HG03175 (cell line): ENCODE data around the gene RPL36AL.
"Not testable (repeated sequence)": the region's sequence is repeated elsewhere in the genome, so short reads cannot be mapped to it uniquely, and the experiment has no call there.

ENCODE experiments used
- ATAC-seq: cut with Tn5 transposase; IDR thresholded peaks from one replicate; pipeline ENCODE4 v1.9.1; 2021; ENCODE audit warnings: mild to moderate bottlenecking, moderate library complexity; ENCODE audit not compliant: unreplicated experiment

Gene RPL36AL

DNA sequence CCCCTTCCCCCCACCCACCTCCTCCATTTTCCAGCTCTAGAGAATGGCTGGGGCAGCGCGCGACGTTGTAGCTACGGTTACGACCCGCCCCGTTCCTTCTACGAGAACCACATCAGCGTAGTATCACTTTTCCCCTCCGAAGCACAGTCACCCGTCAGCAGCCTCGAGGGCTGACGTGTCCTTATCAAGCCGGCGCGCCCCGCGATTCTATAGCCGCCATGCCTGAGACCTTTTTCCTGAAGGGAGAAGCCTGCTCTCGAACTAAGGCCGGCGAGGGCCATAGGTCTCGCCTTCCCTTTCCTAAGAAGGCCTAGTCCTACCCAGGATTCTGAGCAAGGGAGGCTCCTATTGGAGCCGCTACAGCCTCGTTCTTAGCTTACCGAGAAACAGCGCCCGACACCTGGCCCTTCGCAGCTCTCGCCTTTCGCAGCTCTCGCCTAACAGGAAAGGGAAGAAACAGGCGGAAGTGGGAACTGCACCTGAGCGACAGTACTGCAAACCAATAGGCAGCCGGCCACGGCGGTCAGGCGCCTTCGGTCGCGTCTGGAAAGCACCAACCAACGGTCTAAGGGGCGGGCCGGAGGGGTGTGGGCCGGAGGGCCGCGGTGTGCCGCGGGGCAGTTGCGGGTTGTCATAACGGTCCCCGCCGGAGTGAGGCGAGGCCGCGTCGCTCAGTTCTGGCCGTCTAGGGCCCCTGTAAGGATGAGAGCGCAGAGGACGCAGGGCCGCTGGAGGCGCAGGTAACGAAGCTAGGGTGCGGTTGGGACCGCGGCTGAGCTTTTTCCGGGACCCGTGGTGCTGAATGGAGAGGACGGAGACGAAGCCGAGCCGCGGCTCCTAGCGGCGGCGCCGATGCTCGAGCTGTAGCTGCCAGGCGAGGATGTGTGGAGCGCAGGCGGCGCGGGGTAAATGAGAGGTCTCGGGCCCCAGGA lies at the start of gene RPL36AL, which contains the start of gene MGAT2:
Gene RPL36AL, minus strand, starts transcription at position 445 of the 932 bp plus-strand sequence. CDS start 1,522 bp downstream, outside the sequence.
Gene MGAT2, plus strand, starts transcription at position 618 of the 932 bp plus-strand sequence. CDS start 470 bp downstream, outside the sequence.
- peak; percentile 96 for ATAC-seq

DNA sequence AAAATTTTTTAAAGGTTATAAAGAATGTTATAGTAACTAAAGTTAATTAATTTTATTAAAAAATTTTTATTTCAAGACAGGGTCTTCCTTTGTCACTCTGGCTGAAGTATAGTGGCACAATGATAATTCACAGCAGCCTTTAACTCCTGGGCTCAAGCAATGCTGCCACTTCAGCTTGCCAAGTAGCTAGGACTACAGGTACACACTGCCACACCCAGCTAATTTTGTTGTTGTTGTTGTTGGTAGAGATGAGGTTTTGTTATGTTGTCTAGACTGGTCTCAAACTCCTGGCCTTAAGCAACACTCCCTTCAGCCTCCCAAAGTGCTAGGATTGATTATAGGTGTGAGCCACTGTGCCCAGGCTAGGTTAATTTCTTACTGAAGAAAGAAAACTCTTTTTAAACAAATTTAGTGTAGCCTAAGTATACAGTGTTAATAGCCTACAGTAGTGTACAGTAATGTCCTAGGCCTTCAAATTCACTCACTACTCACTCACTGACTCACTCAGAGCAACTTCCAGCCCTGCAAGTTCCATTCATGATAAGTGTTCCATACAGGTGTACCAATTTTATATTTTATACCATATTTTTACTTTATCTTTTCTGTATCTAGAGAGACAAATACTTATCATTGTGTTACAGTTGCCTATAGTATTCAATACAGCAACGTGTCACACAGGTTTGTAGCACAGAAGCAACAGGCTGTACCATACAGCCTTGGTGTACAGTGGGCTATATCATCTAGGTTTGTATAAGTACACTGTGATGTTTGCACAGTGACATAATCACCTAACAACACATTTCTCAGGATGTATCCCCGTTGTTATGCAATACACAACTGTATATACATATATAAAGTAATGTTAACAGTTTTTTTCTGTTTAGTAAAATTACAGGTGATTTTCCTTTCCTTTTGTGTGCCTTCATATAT lies 39.4 kb upstream of the RPL36AL start:
- ATAC-seq = no peak

DNA sequence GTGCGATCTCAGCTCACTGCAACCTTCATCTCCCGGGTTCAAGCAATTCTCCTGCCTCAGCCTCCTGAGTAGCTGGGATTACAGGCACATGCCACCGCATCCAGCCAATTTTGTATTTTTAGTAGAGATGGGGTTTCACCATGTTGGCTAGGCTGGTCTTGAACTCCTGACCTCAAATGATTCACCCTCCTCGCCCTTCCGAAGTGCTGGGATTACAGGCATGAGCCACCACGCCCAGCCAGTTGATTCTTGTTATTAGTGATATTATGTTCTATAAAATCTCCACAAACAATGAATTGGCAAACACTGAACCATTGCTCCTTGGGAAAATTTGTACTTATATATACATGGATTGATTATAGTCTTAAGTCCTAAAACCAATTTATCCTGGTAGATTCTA lies 37.1 kb upstream of the RPL36AL start:
- not testable (repeated sequence) for ATAC-seq

DNA sequence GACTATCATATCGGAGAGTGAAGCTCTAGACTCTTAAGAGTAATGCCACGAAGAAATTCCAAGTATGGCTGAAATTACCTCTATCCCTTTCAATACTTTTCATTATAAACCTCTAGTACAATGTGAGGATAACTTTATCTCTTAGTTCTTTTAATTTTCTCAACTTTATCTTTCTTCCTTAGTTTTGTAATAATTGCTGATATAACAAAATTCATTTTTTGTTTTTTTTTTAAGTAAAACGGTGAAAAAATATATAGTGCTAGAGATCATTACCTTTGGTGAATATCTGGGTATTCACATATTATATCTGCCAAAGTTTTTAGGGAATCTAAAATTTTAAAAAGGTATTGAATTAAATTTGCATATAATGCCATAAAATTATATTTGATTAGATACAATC lies 34.1 kb upstream of the RPL36AL start:
- no peak for ATAC-seq

DNA sequence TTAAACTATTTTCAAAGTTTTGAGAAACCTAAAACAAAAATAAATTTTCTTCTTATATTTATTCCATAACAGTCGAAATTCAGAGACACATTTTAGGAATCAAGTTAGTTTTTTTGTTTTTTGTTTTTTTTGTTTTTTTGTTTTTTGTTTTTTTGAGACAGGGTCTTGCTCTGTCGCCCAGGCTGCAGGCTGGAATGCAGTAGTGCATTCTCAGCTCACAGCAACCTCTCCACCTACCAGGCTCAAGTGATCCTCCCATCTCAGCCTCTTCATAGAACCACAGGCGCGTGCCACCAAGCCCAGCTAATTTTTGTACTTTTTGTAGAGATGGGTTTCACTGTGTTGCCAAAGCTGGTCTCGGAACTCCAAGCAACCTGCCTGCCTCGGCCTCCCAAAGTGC lies 33.1 kb upstream of the RPL36AL start:
- no peak for ATAC-seq

DNA sequence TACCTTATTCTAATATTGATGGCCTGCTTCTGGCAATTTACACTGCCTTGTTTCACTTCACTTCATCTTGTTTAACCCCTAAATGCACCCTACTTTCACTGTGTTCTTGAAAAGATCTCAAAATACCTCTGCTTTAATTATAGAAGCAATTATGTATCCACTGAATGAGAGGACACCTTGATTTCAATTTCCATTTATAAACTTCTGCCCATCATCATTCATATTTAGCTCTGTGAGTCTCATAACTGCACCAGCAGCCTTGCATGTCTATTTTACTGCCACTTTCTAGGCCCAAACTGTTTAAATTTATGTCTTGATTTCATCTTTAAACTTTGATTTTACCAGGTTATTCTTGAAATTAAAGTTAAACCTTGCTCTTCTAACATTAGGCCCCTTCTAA lies 21.7 kb upstream of the RPL36AL start:
- no peak for ATAC-seq

DNA sequence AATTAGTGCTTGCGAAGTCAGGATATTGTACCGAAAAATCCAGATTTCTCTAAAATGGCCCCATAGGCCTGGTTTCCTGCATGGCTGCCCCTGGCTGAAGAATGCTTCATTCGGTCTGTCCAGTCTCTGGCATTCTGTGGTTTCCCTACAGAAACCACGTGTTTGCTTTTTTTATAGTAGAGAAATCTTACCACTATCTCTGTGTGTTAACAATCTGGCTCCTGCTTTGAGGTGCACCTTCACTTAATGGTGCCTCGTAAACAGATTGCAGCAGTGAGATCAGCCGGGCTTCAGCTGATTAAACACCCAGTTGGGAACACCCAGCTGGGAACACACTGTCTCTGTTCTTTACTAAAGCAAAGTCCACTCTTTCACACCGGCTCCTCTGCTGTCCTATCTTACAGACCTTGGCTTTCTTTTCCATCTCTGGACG lies 21.3 kb upstream of the RPL36AL start:
- ATAC-seq = no peak

DNA sequence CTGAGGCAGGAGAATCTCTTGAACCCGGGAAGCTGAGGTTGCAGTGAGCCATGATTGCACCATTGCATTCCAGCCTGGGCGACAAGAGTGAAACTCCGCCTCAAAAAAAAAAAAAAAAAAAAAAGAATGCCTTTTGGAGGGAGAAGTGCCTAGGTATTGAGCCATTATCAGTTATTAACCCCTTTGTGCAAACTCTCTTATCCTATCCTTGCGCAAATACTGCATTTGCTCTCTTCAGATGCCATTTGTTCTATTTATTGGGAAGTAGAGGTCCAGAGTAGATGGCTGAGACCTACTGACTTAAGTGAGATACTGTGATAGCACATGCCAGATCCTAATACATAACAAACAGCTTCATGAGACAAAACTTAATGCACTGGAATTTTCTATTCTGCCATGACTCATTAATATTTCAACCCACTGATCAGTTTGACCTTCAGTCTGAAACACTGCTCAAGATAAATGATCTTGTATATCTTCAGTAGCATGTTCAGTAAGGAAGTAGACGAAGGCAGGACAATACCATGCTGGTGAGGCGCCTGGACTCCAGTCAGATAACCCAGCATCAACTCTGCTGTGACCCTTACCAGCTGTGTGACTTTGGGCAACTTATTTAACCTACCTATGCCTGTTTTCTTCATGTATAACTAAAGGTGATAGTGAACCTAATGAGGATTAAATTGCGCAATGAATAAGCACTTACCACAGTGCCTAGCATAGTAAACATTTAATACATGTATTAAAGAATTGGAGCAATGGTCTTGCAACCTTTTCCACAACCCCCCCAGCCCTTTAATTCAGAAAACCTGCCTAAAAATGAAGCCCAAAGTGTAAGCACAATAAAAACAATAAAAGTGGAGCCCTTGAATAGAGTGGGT lies 20.4 kb upstream of the RPL36AL start:
- no peak for ATAC-seq

DNA sequence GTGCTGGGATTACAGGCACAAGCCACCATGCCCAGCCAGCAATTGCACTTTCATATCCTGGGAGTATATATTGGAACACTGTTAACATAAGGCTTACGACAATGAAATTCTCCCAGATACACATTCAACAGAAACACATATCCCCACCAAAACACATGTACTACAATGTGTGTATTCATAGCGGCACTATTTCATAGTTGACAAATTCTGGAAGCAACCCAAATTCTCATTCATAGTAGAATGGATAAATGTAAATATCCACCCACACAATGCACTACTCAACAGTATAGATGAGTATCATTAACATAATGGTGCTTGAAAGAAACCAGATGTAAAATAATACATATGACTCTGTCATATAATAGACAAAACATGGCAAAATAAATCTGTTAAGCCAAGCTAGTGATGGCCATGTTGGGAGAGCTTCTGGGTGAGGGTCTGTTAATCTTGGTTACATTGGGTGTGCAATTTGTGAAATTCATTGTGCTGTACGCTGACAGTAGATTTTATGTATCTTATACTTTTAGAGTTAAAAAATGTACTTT lies 17.2 kb upstream of the RPL36AL start:
- ATAC-seq = no peak

DNA sequence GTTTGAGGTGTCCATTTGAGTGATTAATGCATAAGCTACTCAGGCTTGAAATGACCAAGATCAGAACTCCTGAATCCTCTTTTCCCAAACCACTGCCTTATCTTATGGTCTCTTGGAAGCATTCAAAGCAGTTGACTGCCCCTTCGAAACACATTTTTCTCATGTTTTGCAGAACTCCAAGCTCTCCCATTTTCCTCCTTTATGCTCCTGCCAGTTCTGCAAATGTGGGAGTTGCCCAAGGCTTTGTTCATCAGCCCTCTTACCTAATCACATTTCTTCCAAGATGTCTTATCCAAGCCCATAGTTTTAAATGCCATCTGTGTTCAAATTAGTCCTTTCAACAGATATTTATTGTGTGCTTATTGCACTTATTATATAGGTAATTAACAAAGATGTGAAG lies 16.4 kb upstream of the RPL36AL start:
- no peak for ATAC-seq

DNA sequence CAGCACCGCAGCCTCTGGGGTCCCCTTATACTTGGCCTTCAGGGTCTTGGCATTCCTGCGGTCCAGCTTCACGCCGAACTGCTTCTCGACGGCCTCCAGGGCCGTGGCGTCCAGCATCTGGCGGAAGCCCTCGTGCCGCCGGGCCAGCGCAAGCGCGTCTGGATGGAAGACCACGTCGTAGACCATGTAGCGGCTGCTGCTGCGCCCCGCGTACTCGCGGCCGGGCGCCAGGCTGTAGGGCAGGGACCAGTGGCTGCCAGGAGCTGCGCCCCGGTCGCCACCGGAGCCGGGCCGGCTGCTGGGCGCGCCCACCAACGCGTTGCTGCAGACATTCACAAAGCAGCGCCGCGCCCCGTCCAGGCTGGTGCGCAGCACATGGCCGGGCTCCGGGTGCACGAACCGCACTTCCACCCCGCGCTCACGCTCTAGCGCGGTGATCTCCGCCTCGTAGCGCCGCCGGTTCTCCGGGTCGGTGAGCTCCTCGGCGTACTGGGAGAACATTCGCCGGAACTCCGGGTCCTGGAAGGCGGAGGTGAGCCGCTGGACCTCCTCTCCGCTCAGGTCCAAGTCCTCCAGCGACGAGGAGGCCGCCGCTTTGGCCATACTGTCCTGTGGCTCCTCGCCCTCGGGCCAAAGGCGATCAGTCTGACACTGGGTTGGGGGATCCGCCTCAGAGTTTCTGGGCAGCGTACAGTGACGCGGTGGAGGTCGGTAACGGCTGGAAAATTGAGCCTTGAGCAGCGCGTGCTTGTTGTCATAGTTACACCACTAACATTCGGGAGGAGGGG lies 14.3 kb upstream of the RPL36AL start, which contains the start of gene DNAAF2:
Gene DNAAF2, minus strand, starts transcription at position 698 of the 788 bp plus-strand sequence. Its CDS starts 95 bp downstream, at position 603.
- ATAC-seq = peak; percentile 35

DNA sequence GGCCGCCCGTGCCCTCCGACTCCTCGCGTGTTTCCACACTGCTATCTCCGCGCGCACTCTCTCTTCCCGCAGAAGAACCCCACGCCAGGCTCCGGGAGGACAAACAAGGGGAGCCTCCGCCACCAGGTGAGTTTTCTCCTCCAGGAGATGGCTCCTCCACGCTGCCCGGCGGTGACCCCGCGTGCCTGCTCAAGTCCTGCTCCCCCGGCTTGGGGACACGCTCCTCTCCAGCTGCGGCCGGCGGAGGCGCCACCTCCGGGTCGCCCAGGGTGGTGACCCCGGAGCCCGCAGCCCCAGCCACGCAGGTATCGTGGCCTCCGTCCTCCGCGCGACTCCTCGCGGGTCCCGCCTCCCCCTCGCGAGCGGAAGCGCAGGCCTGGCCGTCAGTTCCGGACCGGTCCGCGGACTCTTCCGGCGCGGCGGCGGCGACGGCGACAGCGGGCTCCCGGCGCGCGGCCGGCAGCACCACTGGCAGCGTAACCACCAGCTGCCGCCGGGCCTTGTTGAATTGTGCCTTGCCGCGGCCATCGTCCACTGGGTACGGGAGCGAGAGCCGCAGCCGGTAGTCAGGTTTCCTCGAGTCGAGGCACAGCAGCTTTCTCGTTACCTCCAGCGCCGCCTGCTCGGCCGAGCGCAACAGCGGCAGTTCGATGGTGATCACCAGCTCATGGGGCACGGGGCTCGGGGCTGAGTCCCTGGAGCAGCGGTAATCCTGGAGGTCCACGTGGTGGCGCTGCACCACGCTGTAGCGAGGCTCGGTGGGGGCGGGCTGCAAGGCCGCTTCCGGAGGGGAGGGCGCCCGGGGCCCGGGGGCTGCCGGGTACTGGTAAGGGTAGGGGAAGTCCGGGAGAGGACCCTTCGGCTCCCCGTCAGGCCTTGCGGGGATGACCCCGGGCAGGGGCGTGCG lies 13.5 kb upstream of the RPL36AL start:
- peak; percentile 79 for ATAC-seq

DNA sequence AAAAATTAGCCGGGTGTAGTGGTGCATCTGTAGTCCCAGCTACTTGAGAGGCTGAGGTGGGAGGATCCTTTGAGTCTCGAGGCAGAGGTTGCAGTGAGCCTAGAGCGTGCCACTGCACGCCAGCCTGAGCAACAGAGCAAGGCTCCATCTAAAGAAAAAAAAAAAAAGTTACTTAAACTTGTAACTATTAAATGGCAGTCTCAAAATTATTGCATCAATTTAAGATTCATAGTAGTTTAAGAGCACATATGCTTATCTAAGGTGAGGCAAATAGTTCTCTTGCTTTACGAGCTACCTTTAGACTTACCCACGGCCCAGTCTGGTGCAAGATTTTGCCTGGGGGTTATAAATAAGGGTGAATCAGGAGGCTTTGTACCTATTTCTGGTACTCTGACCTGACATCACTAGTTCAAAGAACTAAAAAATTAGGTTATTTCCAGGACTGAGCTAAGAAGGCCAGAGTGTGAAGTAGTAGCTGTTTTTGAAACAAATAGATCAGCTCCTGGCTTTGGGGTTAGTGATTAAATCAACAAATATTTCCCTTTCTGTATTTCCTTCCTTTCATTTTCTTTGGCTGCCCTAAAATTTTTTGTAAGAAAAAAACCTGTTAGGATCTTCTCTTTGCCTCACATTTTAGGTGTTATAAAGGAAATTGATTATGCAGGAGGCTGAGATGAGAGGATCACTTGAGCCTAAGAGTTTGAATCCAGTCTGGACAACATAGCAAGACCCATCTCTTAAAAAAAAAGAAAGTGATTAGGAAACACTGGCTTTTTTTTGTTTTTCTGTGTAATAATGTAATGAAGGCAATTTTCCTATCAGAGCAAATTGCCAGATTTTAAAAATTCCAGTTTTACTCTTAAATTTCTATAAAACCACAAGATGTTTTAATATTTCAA lies 3.8 kb upstream of the RPL36AL start:
- no peak for ATAC-seq

DNA sequence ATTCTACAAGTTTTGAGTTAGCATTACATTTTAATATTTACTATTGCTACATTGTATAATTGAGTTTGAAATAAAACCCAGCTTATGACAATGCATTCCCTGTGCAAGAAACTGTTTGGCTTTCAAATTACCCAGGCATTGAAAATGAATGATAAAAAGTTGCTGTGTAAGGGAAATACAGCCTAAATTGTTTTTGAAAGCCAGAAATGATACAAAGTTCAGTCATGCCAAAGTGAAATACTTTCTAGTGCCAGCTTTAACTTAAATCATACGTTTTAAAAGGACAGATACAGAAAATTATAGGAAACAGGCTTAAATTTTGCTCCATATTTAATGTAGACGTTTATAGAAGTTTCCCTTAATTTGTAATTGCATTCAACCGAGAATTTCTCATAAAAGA lies 3.0 kb upstream of the RPL36AL start:
- ATAC-seq = no peak

DNA sequence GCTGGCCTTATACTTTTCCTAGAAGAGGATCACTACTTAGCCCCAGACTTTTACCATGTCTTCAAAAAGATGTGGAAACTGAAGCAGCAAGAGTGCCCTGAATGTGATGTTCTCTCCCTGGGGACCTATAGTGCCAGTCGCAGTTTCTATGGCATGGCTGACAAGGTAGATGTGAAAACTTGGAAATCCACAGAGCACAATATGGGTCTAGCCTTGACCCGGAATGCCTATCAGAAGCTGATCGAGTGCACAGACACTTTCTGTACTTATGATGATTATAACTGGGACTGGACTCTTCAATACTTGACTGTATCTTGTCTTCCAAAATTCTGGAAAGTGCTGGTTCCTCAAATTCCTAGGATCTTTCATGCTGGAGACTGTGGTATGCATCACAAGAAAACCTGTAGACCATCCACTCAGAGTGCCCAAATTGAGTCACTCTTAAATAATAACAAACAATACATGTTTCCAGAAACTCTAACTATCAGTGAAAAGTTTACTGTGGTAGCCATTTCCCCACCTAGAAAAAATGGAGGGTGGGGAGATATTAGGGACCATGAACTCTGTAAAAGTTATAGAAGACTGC lies 1.7 kb upstream of the RPL36AL start:
- ATAC-seq = no peak

DNA sequence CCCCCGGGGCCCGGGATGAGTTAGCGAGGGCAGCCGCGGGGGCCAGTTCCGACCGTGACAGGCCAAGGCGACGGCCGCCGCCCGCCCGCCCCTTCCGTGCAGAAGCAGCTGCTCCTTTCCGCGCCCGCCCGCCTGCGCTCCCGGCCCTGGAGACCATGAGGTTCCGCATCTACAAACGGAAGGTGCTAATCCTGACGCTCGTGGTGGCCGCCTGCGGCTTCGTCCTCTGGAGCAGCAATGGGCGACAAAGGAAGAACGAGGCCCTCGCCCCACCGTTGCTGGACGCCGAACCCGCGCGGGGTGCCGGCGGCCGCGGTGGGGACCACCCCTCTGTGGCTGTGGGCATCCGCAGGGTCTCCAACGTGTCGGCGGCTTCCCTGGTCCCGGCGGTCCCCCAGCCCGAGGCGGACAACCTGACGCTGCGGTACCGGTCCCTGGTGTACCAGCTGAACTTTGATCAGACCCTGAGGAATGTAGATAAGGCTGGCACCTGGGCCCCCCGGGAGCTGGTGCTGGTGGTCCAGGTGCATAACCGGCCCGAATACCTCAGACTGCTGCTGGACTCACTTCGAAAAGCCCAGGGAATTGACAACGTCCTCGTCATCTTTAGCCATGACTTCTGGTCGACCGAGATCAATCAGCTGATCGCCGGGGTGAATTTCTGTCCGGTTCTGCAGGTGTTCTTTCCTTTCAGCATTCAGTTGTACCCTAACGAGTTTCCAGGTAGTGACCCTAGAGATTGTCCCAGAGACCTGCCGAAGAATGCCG lies 872 bp upstream of the RPL36AL start:
- ATAC-seq = peak; percentile 36
